ENCODE data around the gene MRAS. TPM values are rescaled to one million over a fixed set of nuclear protein-coding genes. Genes with fewer than 3 reads are reported as not detected.

Gene MRAS
- polyA plus RNA-seq, 1 of the 3 experiments (the other 2 are of a cell fraction): 25.0 TPM

GRCh38 chr3:138441742-138442141 is 93.4 kb downstream of the MRAS start:
- no peaks in the 10 kb centered on the region for H3K9me2 ChIP-seq
- no peaks in the 10 kb centered on the region for H3K79me2 ChIP-seq (ENCODE audit: insufficient read depth)
- ChIA-PET POLR2A (no interaction called here), CTCF (interaction anchor here (2.4 kb wide), 1 partner anchor 24 kb away, joined by 8 read pairs; no protein-coding TSS in a partner anchor)
- peaks cover 11% of the 10 kb centered on the region for H3F3A ChIP-seq (replicated peaks; ENCODE audit: insufficient read depth)
- H2AFZ ChIP-seq (ENCODE audit: low read depth): no peak overlapping the region
- no peaks in the 10 kb centered on the region for H3K9me3 ChIP-seq
- DNase-seq: peak; percentile 7
- WGBS (ENCODE audit: low lambda C conversion rate): 44% methylated on average over 2 of the region's 2 CpGs
- peak overlapping the region in 1 of 2 experiments; percentile 24; a peak in 1 of 4 replicates for H3K27ac ChIP-seq (ENCODE audit: low read depth in 2 of 2, low read length in 1 of 2)
- TF ChIP-seq TCF12 (IDR thresholded peaks at IDR 0.05): peak; percentile 44; the same call in 1 of the 2 replicates
- peak; percentile 50; the same call in 1 of the 2 replicates for TF ChIP-seq JUND (IDR thresholded peaks at IDR 0.05)
- TF ChIP-seq, protein P1, sequence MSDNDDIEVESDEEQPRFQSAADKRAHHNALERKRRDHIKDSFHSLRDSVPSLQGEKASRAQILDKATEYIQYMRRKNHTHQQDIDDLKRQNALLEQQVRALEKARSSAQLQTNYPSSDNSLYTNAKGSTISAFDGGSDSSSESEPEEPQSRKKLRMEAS (IDR thresholded peaks at IDR 0.05; ENCODE audit: low read depth): 0 out of 2 replicates have a peak, but pooled peaks have one; percentile 20
- no peak for TF ChIP-seq CHD2 (IDR thresholded peaks at IDR 0.05; ENCODE audit: low read length, partially characterized antibody)
- TF ChIP-seq ELF1 (IDR thresholded peaks at IDR 0.05): no peak
- no peak for TF ChIP-seq RXRA (IDR thresholded peaks at IDR 0.05; ENCODE audit: borderline replicate concordance, low read depth)
- TF ChIP-seq FOSL2 (IDR thresholded peaks at IDR 0.05; ENCODE audit: borderline replicate concordance, low read depth): peak; percentile 67
- 0 out of 4 replicates have a peak overlapping the region, but pooled peaks of 1 of the 2 experiments have one; percentile 4 for H3K4me3 ChIP-seq (ENCODE audit: low read depth in 2 of 2, low read length in 1 of 2)
- peaks cover 0 to 22% of the 10 kb centered on the region in 2 experiments for H3K4me1 ChIP-seq (ENCODE audit: control insufficient read depth in 1 of 2, insufficient read depth in 2 of 2, low read depth in 1 of 2, low read length in 1 of 2)
- H3K4me2 ChIP-seq: peak overlapping the region; percentile 45
- H3K9ac ChIP-seq: no peak overlapping the region
- no peaks in the 10 kb centered on the region for H4K20me1 ChIP-seq (ENCODE audit: insufficient read depth)
- no peaks in the 10 kb centered on the region for H3K27me3 ChIP-seq (ENCODE audit: insufficient read depth)
- H3K36me3 ChIP-seq (replicated peaks in 1 of 2; ENCODE audit: control insufficient read depth in 1 of 2, insufficient read depth in 2 of 2, low read length in 1 of 2): no peaks in the 10 kb centered on the region

- DNase-seq: no peak
- peaks cover 0 to 22% of the 10 kb centered on the region in 2 experiments for H3K4me1 ChIP-seq (ENCODE audit: control insufficient read depth in 1 of 2, insufficient read depth in 2 of 2, low read depth in 1 of 2, low read length in 1 of 2)
- no peaks in the 10 kb centered on the region for H3K79me2 ChIP-seq (ENCODE audit: insufficient read depth)
- H3K9me2 ChIP-seq: no peaks in the 10 kb centered on the region
- H3K9me3 ChIP-seq: no peaks in the 10 kb centered on the region
- 0 out of 4 replicates have a peak overlapping the region, but pooled peaks of 1 of the 2 experiments have one; percentile 4 for H3K4me3 ChIP-seq (ENCODE audit: low read depth in 2 of 2, low read length in 1 of 2)
- H3K9ac ChIP-seq: no peak overlapping the region
- H3K27ac ChIP-seq (ENCODE audit: low read depth in 2 of 2, low read length in 1 of 2): peak overlapping the region in 1 of 2 experiments; percentile 24; a peak in 1 of 4 replicates
- POLR2A ChIA-PET: no interaction called here
- no peaks in the 10 kb centered on the region for H3K36me3 ChIP-seq (replicated peaks in 1 of 2; ENCODE audit: control insufficient read depth in 1 of 2, insufficient read depth in 2 of 2, low read length in 1 of 2)
- peak overlapping the region; percentile 45 for H3K4me2 ChIP-seq
- TF ChIP-seq RXRA (IDR thresholded peaks at IDR 0.05; ENCODE audit: borderline replicate concordance, low read depth) (no peak), TAF1 (IDR thresholded peaks at IDR 0.05; ENCODE audit: borderline replicate concordance, low read depth, low read length) (no peak), GATA2 (CRISPR knock-in tag; IDR thresholded peaks at IDR 0.05) (no peak), ELF1 (IDR thresholded peaks at IDR 0.05) (no peak), PBX3 (IDR thresholded peaks at IDR 0.05) (peak; percentile 62), SIN3A (IDR thresholded peaks at IDR 0.05; ENCODE audit: borderline replicate concordance, low read depth, low read length) (no peak), JUND (IDR thresholded peaks at IDR 0.05) (peak; percentile 49), TEAD4 (IDR thresholded peaks at IDR 0.05; ENCODE audit: borderline replicate concordance, insufficient read depth) (no peak), FOXM1 (IDR thresholded peaks at IDR 0.05; ENCODE audit: low read depth) (no peak), SMC3 (IDR thresholded peaks at IDR 0.05; ENCODE audit: low read depth, low read length) (no peak), RAD21 (IDR thresholded peaks at IDR 0.05; ENCODE audit: low read length) (no peak), FOSL2 (IDR thresholded peaks at IDR 0.05; ENCODE audit: borderline replicate concordance, low read depth) (peak; percentile 72; the same call in 1 of the 2 replicates), GABPA (IDR thresholded peaks at IDR 0.05; ENCODE audit: low read depth) (no peak), FOXJ3 (CRISPR knock-in tag; IDR thresholded peaks at IDR 0.05) (no peak), CHD2 (IDR thresholded peaks at IDR 0.05; ENCODE audit: low read length, partially characterized antibody) (no peak)
- TF ChIP-seq, protein P1 (IDR thresholded peaks at IDR 0.05; ENCODE audit: low read depth): no peak
- TF ChIP-seq, protein P2, sequence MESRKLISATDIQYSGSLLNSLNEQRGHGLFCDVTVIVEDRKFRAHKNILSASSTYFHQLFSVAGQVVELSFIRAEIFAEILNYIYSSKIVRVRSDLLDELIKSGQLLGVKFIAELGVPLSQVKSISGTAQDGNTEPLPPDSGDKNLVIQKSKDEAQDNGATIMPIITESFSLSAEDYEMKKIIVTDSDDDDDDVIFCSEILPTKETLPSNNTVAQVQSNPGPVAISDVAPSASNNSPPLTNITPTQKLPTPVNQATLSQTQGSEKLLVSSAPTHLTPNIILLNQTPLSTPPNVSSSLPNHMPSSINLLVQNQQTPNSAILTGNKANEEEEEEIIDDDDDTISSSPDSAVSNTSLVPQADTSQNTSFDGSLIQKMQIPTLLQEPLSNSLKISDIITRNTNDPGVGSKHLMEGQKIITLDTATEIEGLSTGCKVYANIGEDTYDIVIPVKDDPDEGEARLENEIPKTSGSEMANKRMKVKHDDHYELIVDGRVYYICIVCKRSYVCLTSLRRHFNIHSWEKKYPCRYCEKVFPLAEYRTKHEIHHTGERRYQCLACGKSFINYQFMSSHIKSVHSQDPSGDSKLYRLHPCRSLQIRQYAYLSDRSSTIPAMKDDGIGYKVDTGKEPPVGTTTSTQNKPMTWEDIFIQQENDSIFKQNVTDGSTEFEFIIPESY (IDR thresholded peaks at IDR 0.05; ENCODE audit: borderline replicate concordance, low read depth): no peak
- TF ChIP-seq, protein P3, sequence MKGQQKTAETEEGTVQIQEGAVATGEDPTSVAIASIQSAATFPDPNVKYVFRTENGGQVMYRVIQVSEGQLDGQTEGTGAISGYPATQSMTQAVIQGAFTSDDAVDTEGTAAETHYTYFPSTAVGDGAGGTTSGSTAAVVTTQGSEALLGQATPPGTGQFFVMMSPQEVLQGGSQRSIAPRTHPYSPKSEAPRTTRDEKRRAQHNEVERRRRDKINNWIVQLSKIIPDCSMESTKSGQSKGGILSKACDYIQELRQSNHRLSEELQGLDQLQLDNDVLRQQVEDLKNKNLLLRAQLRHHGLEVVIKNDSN (IDR thresholded peaks at IDR 0.05; ENCODE audit: borderline replicate concordance, low read depth): no peak
- peaks cover 11% of the 10 kb centered on the region for H3F3A ChIP-seq (replicated peaks; ENCODE audit: insufficient read depth)
- H2AFZ ChIP-seq (ENCODE audit: low read depth): peak overlapping the region; percentile 60
- CTCF ChIA-PET: interaction anchor here (1.4 kb wide), 1 partner anchor 8 kb away, joined by 3 read pairs; the partner anchor contains the start of gene ESYT3
- no peaks in the 10 kb centered on the region for H4K20me1 ChIP-seq (ENCODE audit: insufficient read depth)
- whole genome bisulfite sequencing (ENCODE audit: low lambda C conversion rate): 44% methylated on average over 5 of the region's 5 CpGs
- no peaks in the 10 kb centered on the region for H3K27me3 ChIP-seq (ENCODE audit: insufficient read depth)
These were observed 94.1 kb downstream of the MRAS start for GRCh38 chr3:138442433-138442832.

Measured in SK-N-SH (cell line).